Inflammatory macrophage treated with lipopolysaccharide for 1 hour (primary cell): ENCODE measurements around the gene TRIM65.

ENCODE experiments used
- DNase-seq, 2 donors: peaks; one replicate each; pipeline ENCODE4 v3.0.0-alpha.2; 2020 to 2022

Gene TRIM65

GRCh38 chr17:75849724-75850123 is 47.0 kb downstream of the TRIM65 start:
- DNase-seq, result no peak

DNA sequence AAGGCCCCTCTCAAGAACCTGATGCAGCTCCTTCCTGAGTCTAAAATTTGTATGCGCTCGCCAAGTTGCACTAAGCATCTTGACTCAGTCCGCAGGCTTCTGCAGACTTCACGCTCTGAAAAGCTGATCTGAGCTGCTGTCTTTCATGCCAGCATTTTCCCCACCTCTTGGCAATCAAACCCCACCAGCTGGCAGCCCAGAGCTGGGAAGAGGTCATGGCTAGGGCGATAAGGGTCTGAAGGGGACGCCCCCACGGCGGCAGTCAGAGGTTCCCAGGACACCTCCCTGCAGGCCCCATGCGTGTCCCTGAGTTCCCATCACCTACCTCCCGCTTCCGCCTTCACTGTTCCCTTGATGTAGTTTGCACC is 47.5 kb downstream of the TRIM65 start:
- no peak for DNase-seq

DNA sequence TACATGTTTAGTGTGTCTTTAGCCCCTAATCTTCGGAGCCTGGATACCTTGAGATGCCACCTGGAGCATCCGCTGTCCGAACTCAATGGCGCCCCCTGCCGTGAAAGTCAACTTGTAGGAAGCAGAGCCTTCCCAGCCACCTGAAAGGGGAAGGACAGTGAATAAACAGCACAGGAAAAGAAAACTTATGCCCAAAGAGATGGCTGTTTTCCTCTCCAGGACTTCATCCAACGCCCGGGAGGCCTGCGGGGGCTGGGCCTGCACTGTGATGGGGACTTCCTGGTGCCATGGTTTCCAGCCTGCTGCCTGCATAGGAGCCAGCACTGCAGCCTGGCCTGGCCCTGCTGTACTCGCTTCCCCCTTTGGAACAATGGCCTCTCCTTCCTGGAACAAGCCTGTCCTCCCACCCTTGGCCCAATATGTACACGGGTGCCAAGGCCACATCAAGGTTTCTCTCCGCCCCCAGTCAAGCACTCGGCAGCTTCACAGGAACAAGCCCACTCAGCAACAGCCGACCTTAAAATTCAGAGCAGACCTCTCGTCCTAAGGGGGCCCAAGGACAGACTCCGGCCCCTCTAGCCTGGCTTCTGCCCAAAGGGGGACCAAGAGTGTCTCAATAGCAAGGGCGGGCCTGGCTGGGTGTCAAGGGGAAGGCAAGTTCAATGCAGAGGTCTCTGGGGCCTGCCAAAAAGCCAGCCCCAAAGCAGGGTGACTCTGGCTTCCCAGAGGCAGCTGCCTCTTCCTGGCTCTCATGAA is 48.0 kb downstream of the TRIM65 start:
- peak in 1 of 2 donors; percentile 76 for DNase-seq

DNA sequence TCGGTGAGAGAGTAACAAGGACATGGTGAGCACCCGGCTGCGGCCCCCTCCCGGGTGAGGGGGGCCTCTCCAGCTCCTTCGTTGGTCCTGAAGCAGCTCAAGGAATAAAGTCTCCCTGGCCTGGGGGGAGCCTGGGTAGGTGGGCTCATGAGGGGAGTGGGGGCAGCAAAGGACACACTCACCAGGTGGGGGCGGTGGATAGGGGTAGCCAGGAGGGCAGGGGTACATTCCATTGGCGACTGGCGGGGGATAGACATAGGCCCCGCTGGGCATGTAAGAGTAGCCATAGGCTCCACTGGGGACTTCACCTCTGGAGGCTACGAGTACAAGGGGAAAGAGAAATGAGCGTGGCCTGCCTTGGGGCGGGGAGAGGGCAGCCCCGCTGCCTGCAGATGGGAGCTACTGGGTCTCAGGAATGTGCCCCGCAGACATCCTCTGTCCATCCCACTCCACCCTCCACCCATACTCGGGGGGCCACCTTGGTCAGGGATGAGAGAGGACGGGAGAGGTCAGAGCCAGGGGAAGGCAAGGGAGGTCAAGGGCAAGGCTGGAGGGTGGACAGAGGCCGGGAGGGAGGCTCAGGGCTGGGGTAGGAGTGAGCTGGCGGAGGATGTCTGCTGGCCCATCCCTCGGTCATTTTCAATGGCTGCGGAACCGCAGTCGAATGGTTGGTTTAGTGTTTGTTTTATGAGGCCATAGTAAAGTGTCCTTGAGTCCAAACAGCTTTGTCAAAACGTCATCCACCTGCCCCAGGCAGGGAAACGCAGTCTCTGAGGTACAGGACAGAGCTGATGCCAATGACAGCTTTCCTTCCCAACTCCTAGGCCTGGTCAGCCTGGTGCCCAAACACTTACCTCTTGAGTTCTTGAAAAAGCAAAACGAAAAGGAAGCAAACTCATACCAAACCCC is 48.9 kb downstream of the TRIM65 start:
- no peak for DNase-seq

GRCh38 chr17:75846692-75847613 is 49.8 kb downstream of the TRIM65 start:
- DNase-seq, result no peak

DNA sequence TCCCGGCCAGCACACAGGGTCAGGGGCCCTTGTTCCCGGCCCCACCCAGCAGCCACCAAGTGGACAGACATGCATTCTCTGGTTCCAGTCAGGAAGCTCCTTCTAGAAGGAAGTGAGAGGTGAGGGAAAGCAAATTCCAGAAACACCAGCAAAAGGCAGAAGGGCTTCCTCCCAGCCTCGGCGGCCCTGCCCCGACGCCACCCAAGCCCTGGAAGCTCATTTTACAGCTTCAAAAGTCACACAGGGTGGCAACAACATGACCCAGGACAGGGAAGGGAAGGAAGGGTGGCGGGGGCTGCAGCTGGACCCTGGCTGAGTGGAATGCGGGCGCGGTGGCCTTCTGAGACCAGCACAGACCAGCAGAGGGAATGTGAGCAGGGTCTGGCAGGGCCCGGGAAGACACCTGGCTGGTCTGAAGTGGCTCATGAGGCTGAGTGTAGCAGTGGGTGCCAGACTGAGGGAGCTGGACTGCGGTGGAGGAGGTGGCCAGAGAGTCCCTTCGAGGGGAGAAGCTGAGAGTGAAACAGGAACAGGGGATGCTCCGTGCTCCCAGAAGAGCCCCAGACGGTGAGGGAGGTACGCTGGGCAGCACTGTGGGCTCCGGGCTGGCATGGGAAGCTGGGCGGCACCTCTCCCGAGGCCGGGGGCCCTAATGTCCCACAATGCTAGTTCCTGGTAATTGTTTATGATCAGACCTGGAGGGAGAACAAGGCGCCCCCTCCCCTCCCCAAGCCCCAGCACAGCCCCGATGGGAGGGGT is 50.6 kb downstream of the TRIM65 start:
- no peak for DNase-seq

DNA sequence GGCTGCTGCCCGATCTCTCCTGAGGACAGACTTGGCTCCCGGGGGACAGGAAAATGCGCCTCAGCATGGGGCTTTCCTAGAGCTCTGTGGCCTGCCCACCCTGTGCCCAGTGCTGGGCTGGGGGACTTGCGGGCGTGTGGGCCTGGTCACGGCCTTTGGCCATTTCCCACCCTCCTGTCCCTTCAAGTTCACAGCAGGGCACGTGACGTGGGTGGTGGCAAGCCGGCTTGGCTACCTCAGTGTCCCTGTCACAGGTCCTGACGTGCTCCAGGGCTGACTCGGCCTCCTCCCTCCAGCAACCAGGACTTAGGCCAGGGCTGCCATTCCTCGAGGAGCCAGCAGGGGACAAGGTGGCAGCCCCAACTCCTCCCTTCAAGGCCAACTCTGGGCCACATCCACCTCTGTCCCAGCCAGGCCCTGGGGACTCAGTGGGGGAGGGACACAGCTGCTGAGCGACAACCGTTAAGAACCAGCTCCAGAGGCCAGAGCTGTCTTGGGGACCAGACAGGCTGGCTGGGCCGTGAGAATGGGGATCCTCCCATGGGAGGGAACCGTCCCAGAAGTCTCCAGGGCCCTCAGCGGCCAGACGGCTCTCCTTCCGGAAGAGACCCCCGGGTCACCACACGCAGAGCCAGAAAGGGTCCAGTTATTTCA is 51.6 kb downstream of the TRIM65 start:
- peak; percentile 88 to 91 for DNase-seq

- no peak for DNase-seq
These were observed 52.2 kb downstream of the TRIM65 start for GRCh38 chr17:75844530-75845057.

DNA sequence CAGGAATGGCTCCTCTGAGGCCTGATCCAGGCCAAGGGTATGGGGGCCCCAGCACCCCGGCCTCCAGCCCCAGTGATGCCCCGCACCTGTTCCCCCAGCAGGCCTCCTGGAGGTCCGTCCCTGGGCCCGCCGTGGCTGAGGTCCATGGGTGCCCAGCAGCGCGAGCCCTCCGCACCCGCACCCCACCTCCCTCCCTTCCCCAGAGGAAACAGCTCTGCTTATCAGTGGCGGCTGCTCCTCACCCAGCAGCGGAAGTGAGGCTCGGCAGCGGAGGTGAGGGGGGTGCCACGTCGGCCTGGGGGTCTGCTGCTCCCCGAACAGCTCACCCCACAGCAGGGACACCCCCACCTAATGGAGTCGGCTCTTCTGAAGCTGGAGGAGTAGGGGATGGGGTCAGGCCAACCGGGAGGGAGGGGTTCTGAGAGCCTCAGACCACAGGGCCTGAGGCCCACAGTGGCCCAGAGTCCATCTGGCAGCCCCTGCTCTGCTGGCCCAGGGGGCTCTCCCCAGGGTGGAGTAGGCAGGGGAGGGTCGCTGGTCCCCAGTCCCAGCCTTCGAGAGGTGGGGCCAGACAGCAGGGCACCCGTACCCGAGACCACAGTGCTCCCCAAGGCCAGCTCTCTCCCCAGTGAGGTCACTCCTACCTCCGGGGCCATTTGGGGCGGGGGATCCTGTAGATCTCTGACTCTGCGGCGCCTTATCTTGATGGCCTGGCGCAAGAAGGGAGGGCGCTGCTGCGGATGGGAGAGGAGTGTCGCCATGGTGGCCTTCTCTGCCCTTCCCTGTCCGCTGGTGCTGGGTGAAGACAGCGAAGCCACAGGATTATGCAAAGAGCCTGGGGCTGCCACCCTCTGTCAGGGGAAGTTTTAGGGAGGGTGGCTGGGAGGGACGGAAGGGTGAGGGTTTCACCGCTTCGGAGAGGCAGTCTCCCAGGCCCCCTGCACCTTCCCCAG is 52.9 kb downstream of the TRIM65 start, which contains the start of gene UNC13D:
UNC13D (minus strand) TSS at position 828 of the 953 bp plus-strand sequence; CDS start at position 761, 67 bp downstream.
- DNase-seq, result peak; percentile 78 to 80

DNA sequence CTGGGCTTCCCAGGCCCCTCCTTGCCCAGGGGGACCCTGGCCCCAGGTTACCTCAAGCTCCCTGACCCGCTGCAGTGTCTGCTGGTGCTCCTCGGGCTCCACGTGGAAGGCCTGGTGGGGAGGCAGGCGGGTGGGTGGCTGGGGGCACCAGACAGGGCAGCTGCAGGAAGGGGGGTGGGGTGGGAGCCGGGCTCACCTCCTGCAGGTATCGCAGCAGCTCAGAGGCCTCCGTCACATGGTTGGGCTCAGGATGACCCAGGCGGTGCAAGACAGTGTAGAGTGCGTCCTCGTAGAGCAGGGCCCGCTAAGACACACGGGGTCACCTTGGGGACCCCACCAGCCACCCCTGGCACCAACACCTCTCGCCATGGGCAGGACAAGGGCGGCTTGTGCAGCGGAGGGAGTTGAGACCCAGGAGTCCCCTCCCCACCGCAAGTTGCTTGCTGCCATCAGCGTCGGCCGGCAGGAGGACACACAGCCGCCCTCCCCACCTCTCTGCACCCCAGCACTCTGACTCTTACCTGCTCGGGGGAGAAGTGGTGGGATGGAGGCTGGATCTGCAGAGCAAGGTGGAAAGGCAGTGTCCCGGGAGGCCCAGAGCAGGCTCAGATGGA is 53.7 kb downstream of the TRIM65 start:
- no peak for DNase-seq

- DNase-seq, result no peak
These were observed 54.3 kb downstream of the TRIM65 start for GRCh38 chr17:75842411-75842810.

DNA sequence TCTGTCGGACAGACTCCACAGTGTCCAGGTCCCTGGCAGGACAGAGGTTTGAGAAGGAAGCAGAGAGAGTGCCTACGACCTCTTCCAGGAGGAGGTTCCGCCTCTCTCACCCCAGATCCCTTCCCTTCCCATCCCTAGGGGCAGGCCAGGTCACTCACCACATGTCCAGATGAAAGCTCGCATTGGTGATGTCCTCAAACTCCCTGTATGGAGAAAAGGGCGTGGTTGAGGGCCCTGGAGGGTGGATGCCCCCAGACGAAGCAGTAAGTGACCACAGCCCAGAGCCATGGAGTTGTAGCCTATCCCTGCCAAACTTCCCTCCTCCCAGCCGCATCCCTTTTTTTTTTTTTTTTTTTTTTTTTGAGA is 56.0 kb downstream of the TRIM65 start:
- DNase-seq, result no peak

GRCh38 chr17:75839942-75840798 is 56.6 kb downstream of the TRIM65 start:
- DNase-seq, result no peak
